ENCODE measurements around the gene SMTN. TPM values are rescaled to one million over a fixed set of nuclear protein-coding genes. Genes with fewer than 3 reads are reported as not detected.

SMTN gene
- total and polyA plus RNA-seq, 4 donors = 10.1 to 47.3 (median 13.8) TPM

DNA sequence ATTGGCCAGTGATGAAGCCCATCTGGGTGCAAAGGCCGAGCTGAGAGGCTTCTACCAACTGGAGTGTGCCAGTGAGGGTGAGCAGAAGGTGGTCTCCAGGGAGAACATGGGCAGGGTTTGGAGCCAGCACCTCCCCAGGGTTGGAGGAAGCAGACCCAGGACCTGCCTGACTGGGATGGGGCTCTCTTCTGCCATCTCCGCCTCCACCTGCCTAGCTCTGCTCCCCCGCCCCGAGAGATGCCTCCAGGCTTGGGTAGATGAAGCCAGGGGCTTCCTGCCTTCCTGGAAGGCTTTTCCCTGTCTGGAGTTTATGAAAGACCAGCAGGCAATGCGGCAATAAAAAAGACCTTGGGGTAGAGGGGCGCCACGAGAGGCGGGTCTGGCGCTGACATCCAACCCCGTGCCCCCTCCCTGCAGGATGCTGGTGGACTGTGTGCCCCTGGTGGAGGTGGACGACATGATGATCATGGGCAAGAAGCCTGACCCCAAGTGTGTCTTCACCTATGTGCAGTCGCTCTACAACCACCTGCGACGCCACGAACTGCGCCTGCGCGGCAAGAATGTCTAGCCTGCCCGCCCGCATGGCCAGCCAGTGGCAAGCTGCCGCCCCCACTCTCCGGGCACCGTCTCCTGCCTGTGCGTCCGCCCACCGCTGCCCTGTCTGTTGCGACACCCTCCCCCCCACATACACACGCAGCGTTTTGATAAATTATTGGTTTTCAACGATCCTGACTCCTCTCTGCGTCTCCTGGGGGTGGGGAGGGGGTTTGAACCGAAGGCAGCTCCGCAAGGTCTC lies 23.0 kb downstream of the SMTN start:
- 72% methylated on average over 33 of the region's 33 CpGs for WGBS
- Histone ChIP-seq H3K9me3 (ENCODE audit: control insufficient read depth in 4 of 4, low read length in 3 of 4) (no peaks in the 10 kb centered on the region), H3K36me3 (ENCODE audit: control insufficient read depth in 4 of 4, insufficient read depth in 3 of 4, low read depth in 1 of 4, low read length in 3 of 4) (peaks cover 0 to 4% (median 3%) of the 10 kb centered on the region in 4 donors), H3K4me3 (ENCODE audit: low read depth in 1 of 3, low read length in 3 of 3) (no peak overlapping the region), H3K9ac (ENCODE audit: low read depth in 1 of 2, low read length in 2 of 2) (no peak overlapping the region), H3K4me1 (ENCODE audit: control insufficient read depth in 4 of 4, insufficient read depth in 4 of 4, low read length in 3 of 4) (peaks cover 4 to 7% (median 6%) of the 10 kb centered on the region in 4 donors), H3K27me3 (ENCODE audit: control insufficient read depth in 4 of 4, insufficient read depth in 4 of 4, low read length in 3 of 4) (no peaks in the 10 kb centered on the region), H3K27ac (ENCODE audit: low read depth in 1 of 2, low read length in 2 of 2) (no peak overlapping the region)
- no peak for DNase-seq (ENCODE audit: low spot score)
- TF ChIP-seq EGR1 (IDR thresholded peaks at IDR 0.05; ENCODE audit: low read depth in 2 of 2) = no peak
- TF ChIP-seq JUND (IDR thresholded peaks at IDR 0.05) = no peak
- TF ChIP-seq HNF4A (conservative IDR thresholded peaks at IDR 0.05) = no peak
- no peak for TF ChIP-seq YY1 (IDR thresholded peaks at IDR 0.05)
- TF ChIP-seq MAX (IDR thresholded peaks at IDR 0.05) = no peak
- TF ChIP-seq SP1 (IDR thresholded peaks at IDR 0.05) = no peak
- TF ChIP-seq RXRA (IDR thresholded peaks at IDR 0.05) = no peak
- TF ChIP-seq CTCF (IDR thresholded peaks at IDR 0.05; ENCODE audit: low read depth, low read length, missing input control) = no peak
- no peak for TF ChIP-seq ZBTB33 (IDR thresholded peaks at IDR 0.05)
- TF ChIP-seq ATF3 (IDR thresholded peaks at IDR 0.05) = no peak
- TF ChIP-seq RAD21 (IDR thresholded peaks at IDR 0.05) = no peak

GRCh38 chr22:31104869-31105268 lies 23.8 kb downstream of the SMTN start:
- Histone ChIP-seq H3K27me3 (ENCODE audit: control insufficient read depth in 4 of 4, insufficient read depth in 4 of 4, low read length in 3 of 4) (no peaks in the 10 kb centered on the region), H3K9me3 (ENCODE audit: control insufficient read depth in 4 of 4, low read length in 3 of 4) (no peaks in the 10 kb centered on the region), H3K36me3 (ENCODE audit: control insufficient read depth in 4 of 4, insufficient read depth in 3 of 4, low read depth in 1 of 4, low read length in 3 of 4) (peaks cover 0 to 3% (median 0%) of the 10 kb centered on the region in 4 donors), H3K27ac (ENCODE audit: low read depth in 1 of 2, low read length in 2 of 2) (no peak overlapping the region), H3K4me1 (ENCODE audit: control insufficient read depth in 4 of 4, insufficient read depth in 4 of 4, low read length in 3 of 4) (peaks cover 4 to 7% (median 6%) of the 10 kb centered on the region in 4 donors), H3K4me3 (ENCODE audit: low read depth in 1 of 3, low read length in 3 of 3) (no peak overlapping the region), H3K9ac (ENCODE audit: low read depth in 1 of 2, low read length in 2 of 2) (no peak overlapping the region)
- 33% methylated on average over 35 of the region's 35 CpGs for WGBS
- DNase-seq (ENCODE audit: low spot score) = no peak
- TF ChIP-seq HNF4A (conservative IDR thresholded peaks at IDR 0.05) = no peak
- no peak for TF ChIP-seq ATF3 (IDR thresholded peaks at IDR 0.05)
- TF ChIP-seq FOXA2 (IDR thresholded peaks at IDR 0.05) = no peak
- TF ChIP-seq MAX (IDR thresholded peaks at IDR 0.05) = no peak
- TF ChIP-seq ZBTB33 (IDR thresholded peaks at IDR 0.05) = no peak
- no peak for TF ChIP-seq GABPA (IDR thresholded peaks at IDR 0.05 in 1 of 2, conservative IDR thresholded peaks at IDR 0.05 in 1 of 2)
- no peak for TF ChIP-seq FOXA1 (IDR thresholded peaks at IDR 0.05)
- TF ChIP-seq EGR1 (IDR thresholded peaks at IDR 0.05; ENCODE audit: low read depth in 2 of 2) = no peak
- no peak for TF ChIP-seq CTCF (IDR thresholded peaks at IDR 0.05; ENCODE audit: low read depth, low read length, missing input control)
- TF ChIP-seq JUND (IDR thresholded peaks at IDR 0.05) = no peak

Data from liver (tissue), 9 donors.